DOHH2 (cell line): ENCODE data around the gene ZBTB45.

Experiments used
- H3F3A ChIP-seq: fragments of 200-600 bp; sonication (generic), shearing (Covaris generic); 2 replicates; pipeline ENCODE4 v1.6.0; 2016; ENCODE audit warnings: antibody characterized with exemption, mild to moderate bottlenecking; ENCODE audit not compliant: control insufficient read depth, insufficient read depth
- H3K27ac ChIP-seq: fragments of 200-600 bp; sonication (generic); 2 replicates; pipeline ENCODE4 v1.5.1; 2014; ENCODE audit warnings: low read depth, mild to moderate bottlenecking, low read length, moderate library complexity
- H3K27me3 ChIP-seq: fragments of 200-600 bp; sonication (generic); 2 replicates; pipeline ENCODE4 v1.6.1; 2014; ENCODE audit warnings: mild to moderate bottlenecking, low read length, mixed read lengths; ENCODE audit not compliant: control insufficient read depth
- H3K36me3 ChIP-seq: fragments of 200-600 bp; sonication (generic); 2 replicates; pipeline ENCODE4 v1.6.1; 2014; ENCODE audit warnings: mild to moderate bottlenecking, low read length, moderate library complexity, mixed read lengths; ENCODE audit not compliant: control insufficient read depth
- H3K4me1 ChIP-seq: fragments of 200-600 bp; sonication (generic); 2 replicates; pipeline ENCODE4 v1.6.1; 2014; ENCODE audit warnings: mild to moderate bottlenecking, low read length, mixed read lengths; ENCODE audit not compliant: control insufficient read depth
- H3K4me2 ChIP-seq: fragments of 200-600 bp; sonication (generic); 2 replicates; pipeline ENCODE4 v1.6.0; 2014; ENCODE audit warnings: mild to moderate bottlenecking, low read length, moderate library complexity
- H3K4me3 ChIP-seq: fragments of 200-600 bp; sonication (generic); 2 replicates; pipeline ENCODE4 v1.5.1; 2014; ENCODE audit warnings: mild to moderate bottlenecking, low read length, mixed read lengths
- H3K79me2 ChIP-seq: fragments of 200-600 bp; sonication (generic); 2 replicates; pipeline ENCODE4 v1.6.1; 2014; ENCODE audit warnings: mild to moderate bottlenecking, low read length, mixed read lengths; ENCODE audit not compliant: control insufficient read depth
- H3K9me2 ChIP-seq: fragments of 200-600 bp; sonication (generic); replicated peaks from 2 replicates; pipeline ENCODE4 v1.6.1; 2014; ENCODE audit warnings: mild to moderate bottlenecking, low read length, mixed read lengths; ENCODE audit not compliant: control insufficient read depth
- H3K9me3 ChIP-seq: fragments of 200-600 bp; sonication (generic); 2 replicates; pipeline ENCODE4 v1.6.1; 2014; ENCODE audit warnings: antibody characterized with exemption, low read length, mixed read lengths; ENCODE audit not compliant: control insufficient read depth, insufficient read depth
- H4K20me1 ChIP-seq: fragments of 200-600 bp; sonication (generic); 2 replicates; pipeline ENCODE4 v1.6.0; 2014; ENCODE audit warnings: low read depth, mild to moderate bottlenecking, antibody characterized with exemption, low read length, moderate library complexity; ENCODE audit not compliant: control insufficient read depth, insufficient read depth
- EZH2phosphoT487 ChIP-seq: fragments of 200-600 bp; sonication (generic); IDR thresholded peaks from 2 replicates; pipeline ENCODE4 v1.6.1; 2017; ENCODE audit warnings: borderline replicate concordance, mild to moderate bottlenecking, antibody characterized with exemption, low read length, moderate library complexity, mixed read lengths
- TF ChIP-seq, protein P1 (sequence below): fragments of 200-600 bp; sonication (generic); IDR thresholded peaks from one replicate; pipeline ENCODE4 v1.5.1; 2014; ENCODE audit warnings: antibody characterized with exemption, mild to moderate bottlenecking, low read depth, low read length; ENCODE audit not compliant: poor library complexity, severe bottlenecking

The ZBTB45 gene

DNA sequence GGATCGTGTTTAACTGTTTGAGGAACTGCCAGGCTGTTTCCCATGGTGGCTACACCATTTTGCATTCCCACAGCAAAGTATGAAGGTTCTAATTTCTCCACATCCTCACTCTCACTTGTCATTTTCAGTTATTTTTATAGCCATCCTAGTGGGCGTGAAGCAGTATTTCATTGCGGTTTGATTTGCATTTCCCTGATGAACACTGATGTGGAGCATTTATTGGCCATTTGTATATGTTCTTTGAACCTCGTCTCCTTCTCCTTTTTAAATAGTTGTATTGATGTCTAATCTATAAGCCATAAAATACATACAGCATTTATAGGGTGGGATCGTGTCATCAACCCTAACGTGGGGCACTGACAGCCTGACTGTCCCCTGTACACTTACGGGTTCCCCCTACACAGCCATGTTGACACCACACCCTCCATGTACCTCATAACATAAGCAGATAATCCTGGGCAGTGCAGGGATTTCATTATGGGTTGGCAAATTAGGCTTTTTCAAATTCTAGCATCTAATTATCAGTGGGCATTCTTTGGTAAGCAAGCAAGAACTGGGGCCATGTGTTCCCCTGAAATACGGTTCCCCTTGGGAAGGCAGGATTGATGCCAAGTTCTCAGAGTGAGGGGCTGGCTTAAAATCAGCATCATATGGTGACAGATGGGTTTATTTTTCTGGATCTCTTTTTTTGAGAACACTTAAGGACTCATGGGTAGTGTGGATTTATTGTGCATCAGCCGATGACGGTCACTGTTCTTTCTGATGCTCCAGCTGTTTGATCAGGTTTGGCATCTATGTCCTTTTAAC, 11.6 kb upstream of the ZBTB45 start:
- Histone ChIP-seq H3K4me3 (peak overlapping the region; percentile 52), H3K27ac (peak overlapping the region; percentile 2; the same call in 1 of the 2 replicates), H4K20me1 (no peaks in the 10 kb centered on the region), H3K4me2 (peak overlapping the region; percentile 52), H3K27me3 (no peaks in the 10 kb centered on the region), H3K36me3 (no peaks in the 10 kb centered on the region), H3K4me1 (peaks cover 24% of the 10 kb centered on the region), H3K9me3 (no peaks in the 10 kb centered on the region), H3K79me2 (no peaks in the 10 kb centered on the region), H3K9me2 (no peaks in the 10 kb centered on the region), H3F3A (peaks cover 2% of the 10 kb centered on the region; the same call in 1 of the 2 replicates)
- TF ChIP-seq, protein P1, sequence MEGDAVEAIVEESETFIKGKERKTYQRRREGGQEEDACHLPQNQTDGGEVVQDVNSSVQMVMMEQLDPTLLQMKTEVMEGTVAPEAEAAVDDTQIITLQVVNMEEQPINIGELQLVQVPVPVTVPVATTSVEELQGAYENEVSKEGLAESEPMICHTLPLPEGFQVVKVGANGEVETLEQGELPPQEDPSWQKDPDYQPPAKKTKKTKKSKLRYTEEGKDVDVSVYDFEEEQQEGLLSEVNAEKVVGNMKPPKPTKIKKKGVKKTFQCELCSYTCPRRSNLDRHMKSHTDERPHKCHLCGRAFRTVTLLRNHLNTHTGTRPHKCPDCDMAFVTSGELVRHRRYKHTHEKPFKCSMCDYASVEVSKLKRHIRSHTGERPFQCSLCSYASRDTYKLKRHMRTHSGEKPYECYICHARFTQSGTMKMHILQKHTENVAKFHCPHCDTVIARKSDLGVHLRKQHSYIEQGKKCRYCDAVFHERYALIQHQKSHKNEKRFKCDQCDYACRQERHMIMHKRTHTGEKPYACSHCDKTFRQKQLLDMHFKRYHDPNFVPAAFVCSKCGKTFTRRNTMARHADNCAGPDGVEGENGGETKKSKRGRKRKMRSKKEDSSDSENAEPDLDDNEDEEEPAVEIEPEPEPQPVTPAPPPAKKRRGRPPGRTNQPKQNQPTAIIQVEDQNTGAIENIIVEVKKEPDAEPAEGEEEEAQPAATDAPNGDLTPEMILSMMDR = no peak
- no peak for TF ChIP-seq EZH2phosphoT487

DNA sequence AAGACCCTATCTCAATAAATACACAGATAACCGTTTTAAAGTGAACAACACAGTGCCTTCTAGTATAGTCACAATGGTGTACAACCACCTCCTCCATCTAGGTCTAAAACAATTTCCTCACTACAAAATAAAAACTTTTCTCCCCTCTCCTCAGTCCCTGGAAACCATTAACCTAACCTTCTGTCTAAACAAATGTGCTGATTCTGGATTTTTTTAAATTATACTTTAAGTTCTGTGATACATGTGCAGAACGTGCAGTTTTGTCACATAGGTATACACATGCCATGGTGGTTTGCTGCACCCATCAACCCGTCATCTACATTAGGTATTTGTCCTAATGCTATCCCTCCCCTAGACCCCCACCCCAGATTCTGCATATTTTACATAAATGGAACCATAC, 9.8 kb upstream of the ZBTB45 start:
- TF ChIP-seq EZH2phosphoT487 = no peak
- TF ChIP-seq, protein P1 = no peak
- H3K36me3 ChIP-seq = no peaks in the 10 kb centered on the region
- no peak overlapping the region for H3K27ac ChIP-seq
- no peaks in the 10 kb centered on the region for H3K79me2 ChIP-seq
- peaks cover 24% of the 10 kb centered on the region for H3K4me1 ChIP-seq
- H3K4me2 ChIP-seq = no peak overlapping the region
- no peaks in the 10 kb centered on the region for H3K9me2 ChIP-seq
- H3K4me3 ChIP-seq = no peak overlapping the region
- H3K27me3 ChIP-seq = no peaks in the 10 kb centered on the region
- no peaks in the 10 kb centered on the region for H3K9me3 ChIP-seq
- peaks cover 2% of the 10 kb centered on the region; the same call in 1 of the 2 replicates for H3F3A ChIP-seq
- H4K20me1 ChIP-seq = no peaks in the 10 kb centered on the region

DNA sequence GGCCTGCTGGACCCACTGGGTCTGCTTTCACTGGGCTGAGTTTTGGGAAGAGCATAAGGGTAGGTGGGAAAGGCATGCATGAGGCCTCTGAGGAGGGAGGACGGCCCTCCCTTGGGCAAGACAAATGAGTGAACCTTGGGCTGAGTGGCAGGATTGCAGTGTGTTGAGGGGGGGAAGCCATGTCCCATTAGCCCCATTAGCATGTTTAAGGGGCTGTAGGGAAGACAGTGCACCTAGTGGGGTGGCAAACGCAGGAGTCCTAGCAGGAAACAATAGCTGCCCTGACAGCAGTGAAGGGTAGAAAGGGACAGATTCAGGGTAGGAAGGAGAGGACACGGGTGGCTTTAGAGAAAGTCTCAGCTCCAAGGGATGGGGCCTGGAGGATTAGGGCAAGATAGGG, 3.1 kb upstream of the ZBTB45 start:
- no peaks in the 10 kb centered on the region for H3K36me3 ChIP-seq
- TF ChIP-seq EZH2phosphoT487 = no peak
- no peak overlapping the region for H3K4me2 ChIP-seq

DNA sequence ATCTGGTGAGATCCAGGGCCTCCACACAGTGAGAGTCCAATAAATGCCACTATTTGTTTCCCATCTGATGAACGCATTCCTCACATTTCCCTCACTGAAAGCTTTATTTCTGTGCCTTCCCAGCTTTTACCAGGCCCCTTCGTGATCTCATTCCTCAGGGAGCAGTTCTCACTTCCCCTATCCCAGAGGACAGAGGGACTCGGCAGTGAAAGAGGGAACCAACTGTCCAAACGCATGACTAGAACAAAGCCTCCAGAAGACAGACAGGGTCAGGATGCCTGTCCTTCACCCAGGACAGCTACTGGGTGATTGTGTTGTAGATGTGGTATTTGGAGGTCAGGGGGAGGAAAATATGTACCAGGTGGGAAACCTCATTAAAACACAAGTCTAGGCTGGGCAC, 2.0 kb upstream of the ZBTB45 start:
- Histone ChIP-seq H3K27me3 (no peaks in the 10 kb centered on the region), H4K20me1 (no peaks in the 10 kb centered on the region), H3K36me3 (peaks cover 9% of the 10 kb centered on the region), H3K79me2 (peaks cover 30% of the 10 kb centered on the region), H3F3A (peaks cover 7% of the 10 kb centered on the region; the same call in 1 of the 2 replicates), H3K9me3 (no peaks in the 10 kb centered on the region), H3K9me2 (no peaks in the 10 kb centered on the region), H3K4me1 (peaks cover 15% of the 10 kb centered on the region), H3K27ac (no peak overlapping the region), H3K4me2 (no peak overlapping the region), H3K4me3 (no peak overlapping the region)
- TF ChIP-seq, protein P1 = no peak
- TF ChIP-seq EZH2phosphoT487 = no peak

More for the DNA sequence above, 3.1 kb upstream of the ZBTB45 start:
- H3K9me3 ChIP-seq = no peaks in the 10 kb centered on the region
- no peaks in the 10 kb centered on the region for H3K9me2 ChIP-seq
- H3K4me3 ChIP-seq = no peak overlapping the region
- H3K4me1 ChIP-seq = peaks cover 15% of the 10 kb centered on the region
- H3K27ac ChIP-seq = no peak overlapping the region
- peaks cover 20% of the 10 kb centered on the region for H3K79me2 ChIP-seq
- peaks cover 7% of the 10 kb centered on the region; the same call in 1 of the 2 replicates for H3F3A ChIP-seq
- no peaks in the 10 kb centered on the region for H4K20me1 ChIP-seq
- no peaks in the 10 kb centered on the region for H3K27me3 ChIP-seq
